Peyer's patch (tissue), 4 donors: ENCODE data around the gene AIF1L.

Experiments
- POLR2A ChIP-seq, 2 donors: fragments of 450-650 bp; IDR thresholded peaks; one replicate each; pipeline ENCODE4 v1.5.1; 2017; ENCODE audit warnings: antibody characterized with exemption in 2 of 2, mild to moderate bottlenecking in 2 of 2, moderate library complexity in 2 of 2
- TF ChIP-seq, protein P1 (sequence below), 6 experiments: fragments of 450-650 bp in 4 of 6; fragments of 200-600 bp in 2 of 6; sonication (generic) in 1 of 6; IDR thresholded peaks; one replicate each; pipeline ENCODE4 v1.5.1; 2017 to 2019; ENCODE audit warnings: antibody characterized with exemption in 6 of 6, mild to moderate bottlenecking in 3 of 6, moderate library complexity in 1 of 6

DNA sequence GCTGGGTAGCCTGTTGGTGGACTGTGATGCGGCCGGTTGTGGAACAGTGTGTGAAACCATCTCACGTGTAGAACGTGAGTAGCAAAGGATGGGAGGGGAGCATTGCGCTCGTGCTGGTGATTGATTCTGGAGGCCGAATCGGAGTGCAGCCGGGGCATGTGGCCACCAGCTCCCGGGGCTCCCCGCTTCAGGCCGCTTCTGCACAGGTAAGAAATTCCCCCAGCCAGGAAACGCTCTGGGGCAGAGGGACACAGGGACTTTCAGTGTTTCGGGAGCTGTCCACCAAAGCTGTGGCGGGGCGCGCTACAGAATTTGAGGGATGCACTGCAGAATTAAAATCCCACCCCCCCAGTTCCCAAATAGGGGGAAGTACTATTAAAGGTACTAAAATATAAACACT, 45.5 kb upstream of the AIF1L start:
- TF ChIP-seq, protein P1, sequence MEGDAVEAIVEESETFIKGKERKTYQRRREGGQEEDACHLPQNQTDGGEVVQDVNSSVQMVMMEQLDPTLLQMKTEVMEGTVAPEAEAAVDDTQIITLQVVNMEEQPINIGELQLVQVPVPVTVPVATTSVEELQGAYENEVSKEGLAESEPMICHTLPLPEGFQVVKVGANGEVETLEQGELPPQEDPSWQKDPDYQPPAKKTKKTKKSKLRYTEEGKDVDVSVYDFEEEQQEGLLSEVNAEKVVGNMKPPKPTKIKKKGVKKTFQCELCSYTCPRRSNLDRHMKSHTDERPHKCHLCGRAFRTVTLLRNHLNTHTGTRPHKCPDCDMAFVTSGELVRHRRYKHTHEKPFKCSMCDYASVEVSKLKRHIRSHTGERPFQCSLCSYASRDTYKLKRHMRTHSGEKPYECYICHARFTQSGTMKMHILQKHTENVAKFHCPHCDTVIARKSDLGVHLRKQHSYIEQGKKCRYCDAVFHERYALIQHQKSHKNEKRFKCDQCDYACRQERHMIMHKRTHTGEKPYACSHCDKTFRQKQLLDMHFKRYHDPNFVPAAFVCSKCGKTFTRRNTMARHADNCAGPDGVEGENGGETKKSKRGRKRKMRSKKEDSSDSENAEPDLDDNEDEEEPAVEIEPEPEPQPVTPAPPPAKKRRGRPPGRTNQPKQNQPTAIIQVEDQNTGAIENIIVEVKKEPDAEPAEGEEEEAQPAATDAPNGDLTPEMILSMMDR (IDR thresholded peaks at IDR 0.05) = no peak
- TF ChIP-seq POLR2A (IDR thresholded peaks at IDR 0.05) = no peak
